ENCODE results near the gene TIMM44.

TIMM44 gene

DNA sequence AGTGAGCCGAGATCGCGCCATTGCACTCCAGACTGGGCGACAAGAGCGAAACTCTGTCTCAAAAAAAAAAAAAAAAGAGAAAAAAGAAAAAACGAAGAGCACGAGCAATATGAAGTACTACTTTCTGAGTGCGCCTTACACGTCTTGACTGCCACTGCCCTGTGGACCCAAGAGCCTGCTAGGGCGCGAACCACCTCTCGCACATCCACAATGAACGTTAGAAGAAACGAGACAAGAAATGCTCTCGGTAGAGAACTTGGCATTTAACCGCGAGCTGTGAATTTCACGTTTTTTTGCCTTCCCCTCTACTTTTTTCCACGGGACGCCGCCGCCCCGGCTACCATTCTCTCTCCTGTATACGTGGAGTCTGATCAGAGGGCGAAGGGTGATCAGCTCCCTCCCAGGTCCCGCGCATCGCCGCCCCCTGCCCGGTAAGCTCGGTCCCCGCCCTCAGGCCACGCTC, 454 bp downstream of the TIMM44 start:
- DNase-seq (ENCODE audit: low spot score), result no peak
- ChIA-PET POLR2A (ENCODE audit: low non-redundant PET) (interaction anchor here (1.0 to 1.1 kb wide), 3 partner anchors 9 to 62 kb away, joined by 3 to 9 read pairs (median 6); partner anchors contain the start of genes ELAVL1 and MAP2K7), CTCF (interaction anchor here (0.6 to 2.4 kb wide), 5 partner anchors 14 to 118 kb away, joined by 3 to 21 read pairs (median 4); no protein-coding TSS in a partner anchor)
- TF ChIP-seq, protein P1, sequence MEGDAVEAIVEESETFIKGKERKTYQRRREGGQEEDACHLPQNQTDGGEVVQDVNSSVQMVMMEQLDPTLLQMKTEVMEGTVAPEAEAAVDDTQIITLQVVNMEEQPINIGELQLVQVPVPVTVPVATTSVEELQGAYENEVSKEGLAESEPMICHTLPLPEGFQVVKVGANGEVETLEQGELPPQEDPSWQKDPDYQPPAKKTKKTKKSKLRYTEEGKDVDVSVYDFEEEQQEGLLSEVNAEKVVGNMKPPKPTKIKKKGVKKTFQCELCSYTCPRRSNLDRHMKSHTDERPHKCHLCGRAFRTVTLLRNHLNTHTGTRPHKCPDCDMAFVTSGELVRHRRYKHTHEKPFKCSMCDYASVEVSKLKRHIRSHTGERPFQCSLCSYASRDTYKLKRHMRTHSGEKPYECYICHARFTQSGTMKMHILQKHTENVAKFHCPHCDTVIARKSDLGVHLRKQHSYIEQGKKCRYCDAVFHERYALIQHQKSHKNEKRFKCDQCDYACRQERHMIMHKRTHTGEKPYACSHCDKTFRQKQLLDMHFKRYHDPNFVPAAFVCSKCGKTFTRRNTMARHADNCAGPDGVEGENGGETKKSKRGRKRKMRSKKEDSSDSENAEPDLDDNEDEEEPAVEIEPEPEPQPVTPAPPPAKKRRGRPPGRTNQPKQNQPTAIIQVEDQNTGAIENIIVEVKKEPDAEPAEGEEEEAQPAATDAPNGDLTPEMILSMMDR (conservative IDR thresholded peaks at IDR 0.05; ENCODE audit: low read depth), result no peak
- peak overlapping the region; percentile 86 for H3K27ac ChIP-seq

DNA sequence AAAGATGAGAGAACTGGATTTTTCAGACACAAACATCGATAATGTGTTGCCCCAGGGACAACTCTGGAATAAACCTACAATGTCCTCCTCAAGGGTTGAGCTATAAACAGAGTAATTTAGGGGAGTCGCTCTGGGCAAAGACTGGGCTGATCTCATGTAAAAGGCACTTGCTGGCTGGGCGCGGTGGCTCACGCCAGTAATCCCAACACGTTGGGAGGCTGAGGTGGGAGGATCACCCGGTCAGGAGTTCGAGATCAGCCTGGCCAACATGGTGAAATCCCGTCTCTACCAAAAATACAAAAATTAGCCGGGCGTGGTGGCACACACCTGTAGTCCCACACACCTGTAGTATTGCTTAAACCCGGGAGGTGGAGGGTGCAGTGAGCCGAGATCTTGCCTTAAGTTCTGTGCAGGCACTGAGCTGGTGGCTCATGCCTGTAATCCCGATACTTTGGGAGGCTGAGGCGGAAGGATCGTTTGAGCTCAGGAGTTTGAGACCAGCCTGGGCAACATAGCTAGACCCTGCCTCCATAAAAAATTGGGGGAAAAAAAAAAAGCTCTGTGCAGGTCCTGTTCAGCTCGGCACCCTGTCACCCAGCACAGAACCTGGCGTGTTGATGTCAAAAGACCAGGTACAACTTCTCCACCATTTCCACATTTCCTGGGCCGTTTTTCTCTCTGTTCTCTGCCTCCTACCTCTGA, 1.4 kb downstream of the TIMM44 start:
- DNase-seq (ENCODE audit: low spot score), result no peak
- ChIA-PET CTCF (interaction anchor here (0.6 to 0.7 kb wide), 2 partner anchors 13 to 36 kb away, joined by 3 to 4 read pairs; no protein-coding TSS in a partner anchor), POLR2A (ENCODE audit: low non-redundant PET) (no interaction called here)
- H3K27ac ChIP-seq, result peak overlapping the region; percentile 86; the same call in 1 of the 2 replicates
- TF ChIP-seq, protein P1 (conservative IDR thresholded peaks at IDR 0.05; ENCODE audit: low read depth), result no peak

- H3K27ac ChIP-seq, result peak overlapping the region; percentile 9
- POLR2A ChIA-PET (ENCODE audit: low non-redundant PET), result interaction anchor here (0.6 kb wide), 1 partner anchor 8 kb away, joined by 8 read pairs; no protein-coding TSS in a partner anchor
- DNase-seq (ENCODE audit: low spot score), result no peak
- CTCF ChIA-PET, result interaction anchor here (0.6 kb wide), 1 partner anchor 51 kb away, joined by 5 read pairs; no protein-coding TSS in a partner anchor
- TF ChIP-seq, protein P1 (conservative IDR thresholded peaks at IDR 0.05; ENCODE audit: low read depth), result no peak
Observed at GRCh38 chr19:7940841-7941240, 2.6 kb downstream of the TIMM44 start.

DNA sequence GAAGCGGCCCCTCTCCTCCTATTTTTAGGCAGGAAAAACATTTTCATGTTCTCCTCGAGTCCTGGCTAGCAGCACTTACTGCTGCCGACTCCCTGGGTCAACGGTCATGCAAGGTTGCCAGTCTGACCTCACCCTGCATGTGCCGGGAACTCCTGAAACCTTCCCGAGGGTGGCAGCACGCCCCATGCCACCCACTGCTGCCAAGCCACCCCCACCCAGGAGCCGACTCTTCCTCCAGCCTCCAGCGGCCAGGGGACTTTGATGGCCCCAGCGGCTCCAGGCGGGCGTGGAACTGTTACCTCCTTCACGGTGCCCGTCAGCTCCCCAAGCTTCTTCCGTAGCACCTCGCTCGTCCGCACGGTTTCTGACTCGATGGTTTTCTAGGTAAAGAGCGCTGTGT, 8.7 kb downstream of the TIMM44 start:
- POLR2A ChIA-PET (ENCODE audit: low non-redundant PET), result no interaction called here
- CTCF ChIA-PET, result no interaction called here
- TF ChIP-seq, protein P1 (conservative IDR thresholded peaks at IDR 0.05; ENCODE audit: low read depth), result no peak
- DNase-seq (ENCODE audit: low spot score), result no peak
- H3K27ac ChIP-seq, result no peak overlapping the region

GRCh38 chr19:7933828-7934725, 9.4 kb downstream of the TIMM44 start:
- ChIA-PET CTCF (no interaction called here), POLR2A (ENCODE audit: low non-redundant PET) (no interaction called here)
- TF ChIP-seq, protein P1 (conservative IDR thresholded peaks at IDR 0.05; ENCODE audit: low read depth), result no peak
- DNase-seq (ENCODE audit: low spot score), result no peak
- H3K27ac ChIP-seq, result no peak overlapping the region

DNA sequence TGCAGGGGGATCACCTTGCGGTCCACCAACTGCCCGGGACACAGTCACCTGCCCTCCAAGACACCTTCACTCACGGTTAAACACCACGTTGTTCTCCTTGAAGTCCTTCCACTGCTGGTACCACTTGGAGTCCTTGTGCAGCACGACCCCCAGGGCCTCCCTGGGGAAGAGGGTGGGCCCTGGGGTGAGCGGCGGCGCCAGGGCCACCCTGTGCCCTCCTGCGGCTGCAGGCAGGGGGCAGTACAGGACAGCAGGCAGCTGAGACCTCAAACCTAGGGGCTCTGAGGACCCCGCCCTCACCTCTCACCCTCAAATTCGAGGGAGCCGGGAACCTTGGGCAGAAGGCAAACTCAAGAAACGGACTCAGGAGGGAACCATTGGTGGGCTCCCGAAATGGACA, 10.1 kb downstream of the TIMM44 start:
- TF ChIP-seq, protein P1 (conservative IDR thresholded peaks at IDR 0.05; ENCODE audit: low read depth), result no peak
- CTCF ChIA-PET, result no interaction called here
- no peak for DNase-seq (ENCODE audit: low spot score)

More for the DNA sequence above, 10.1 kb downstream of the TIMM44 start:
- H3K27ac ChIP-seq, result no peak overlapping the region
- POLR2A ChIA-PET (ENCODE audit: low non-redundant PET), result no interaction called here
